Stimulated activated CD8-positive, alpha-beta memory T cell treated with anti-CD3 and anti-CD28 coated beads, Interleukin-4, amount 100 ng/mL, for 1 hour (primary cell): ENCODE measurements around the gene PPM1B.
A peak's percentile ranks its signal among the peaks of the same experiment; 100 is the strongest.
"Not testable (repeated sequence)": the region's sequence is repeated elsewhere in the genome, so short reads cannot be mapped to it uniquely, and the experiment has no call there.

Experiments
- DNase-seq, 2 donors: peaks; one replicate each; pipeline ENCODE4 v3.0.0-alpha.2; 2020; ENCODE audit warnings: low read depth in 2 of 2, low spot score in 1 of 2

Gene PPM1B

DNA sequence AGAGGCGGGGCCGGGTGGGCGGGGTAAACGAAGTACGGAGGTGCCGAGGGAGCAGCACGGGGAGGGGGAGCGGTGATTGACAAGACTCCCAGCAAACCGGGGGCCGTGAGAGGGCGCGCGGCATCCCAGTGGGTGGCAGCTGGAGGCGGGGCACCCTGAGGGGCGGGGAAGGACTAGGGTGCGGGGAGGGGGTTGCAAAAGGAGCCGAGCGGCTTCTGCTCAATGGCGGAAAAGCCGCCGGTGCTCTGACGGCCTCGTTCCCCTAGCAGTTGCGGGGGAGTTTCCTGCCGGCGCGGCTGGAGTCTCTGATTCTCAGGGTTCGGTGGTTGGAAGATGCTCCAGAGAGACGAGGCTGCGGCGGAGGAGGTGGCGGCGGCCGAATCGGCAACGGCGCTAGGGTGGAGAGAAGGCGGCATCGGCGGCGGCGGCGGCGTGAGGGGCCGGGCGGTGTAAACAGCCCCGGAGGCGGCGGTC lies at the start of gene PPM1B:
Gene PPM1B, plus strand, starts transcription at position 195 of the 474 bp plus-strand sequence. CDS start 32,325 bp downstream, outside the sequence.
- peak; percentile 99 for DNase-seq

DNA sequence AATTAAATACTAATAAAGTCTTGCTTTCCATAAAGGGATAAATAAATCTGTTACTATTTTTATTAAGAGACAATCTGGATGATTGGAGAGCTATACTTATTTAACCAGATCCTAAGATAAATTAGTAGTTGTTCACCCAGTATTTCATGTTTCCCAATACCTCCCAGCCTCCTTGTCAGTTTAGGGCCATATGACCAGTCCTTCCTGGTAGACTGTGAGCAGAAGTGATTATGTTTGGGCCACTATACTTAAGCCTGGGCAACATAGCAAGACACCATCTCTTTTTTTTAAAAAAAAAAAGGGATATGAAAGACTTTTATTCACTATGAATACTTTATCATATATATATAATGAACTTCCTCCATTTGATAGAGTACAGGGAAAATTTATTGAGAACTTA lies 48.8 kb upstream of the PPM1B start:
- DNase-seq = no peak

DNA sequence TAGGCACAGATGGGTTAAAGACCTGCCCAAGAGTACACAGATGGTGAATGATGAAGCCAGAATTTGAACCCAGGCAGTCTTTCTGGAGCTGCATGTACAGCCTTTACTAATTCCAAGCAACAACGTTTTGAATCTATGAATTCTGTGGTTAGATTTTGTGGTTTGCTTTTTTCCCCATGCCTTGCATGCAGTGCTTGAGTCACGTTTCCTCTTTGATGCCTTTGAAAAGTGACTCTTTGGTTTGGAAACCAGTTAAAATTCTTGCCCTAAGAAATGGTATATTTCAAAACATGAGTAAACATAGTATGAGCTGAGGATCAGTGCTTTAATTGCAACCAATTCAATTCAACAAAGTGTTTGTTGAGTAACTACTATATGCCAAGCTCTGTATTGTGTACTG lies 48.2 kb upstream of the PPM1B start:
- no peak for DNase-seq

DNA sequence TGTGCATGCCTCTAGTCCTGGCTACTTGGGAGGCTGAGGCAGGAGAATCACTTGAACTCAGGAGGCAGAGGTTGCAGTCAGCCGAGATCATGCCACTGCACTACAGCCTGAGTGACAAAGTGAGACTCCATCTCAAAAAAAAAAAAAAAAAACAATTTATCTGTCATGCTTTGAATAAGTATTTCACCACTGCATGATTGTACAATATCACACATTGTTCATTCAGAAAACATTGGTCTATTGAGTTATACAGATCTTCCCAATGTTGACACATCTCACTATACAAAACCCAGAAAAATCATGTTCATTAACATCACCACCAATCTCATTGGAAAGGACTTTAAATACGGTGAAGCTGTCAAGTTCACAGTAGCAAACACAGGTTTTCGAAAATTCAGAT lies 46.8 kb upstream of the PPM1B start:
- DNase-seq = no peak

DNA sequence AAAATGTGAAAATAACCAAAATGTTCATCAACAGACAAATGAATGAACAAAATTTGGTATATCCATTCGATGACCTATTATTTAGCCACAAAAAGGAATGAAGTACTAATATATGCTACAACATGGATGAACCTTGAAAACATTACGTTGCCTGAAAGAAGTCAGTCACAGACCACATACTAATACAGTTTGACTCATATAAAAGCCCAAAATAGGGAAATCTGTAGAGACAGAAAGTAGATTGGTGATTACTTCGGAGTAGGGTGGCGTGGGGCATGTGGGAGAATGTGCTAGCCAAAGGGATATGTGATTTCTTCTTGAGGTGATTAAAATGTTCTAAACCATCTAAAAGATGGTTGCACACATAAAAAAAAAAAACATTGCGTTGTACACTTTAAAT lies 44.2 kb upstream of the PPM1B start:
- no peak for DNase-seq

DNA sequence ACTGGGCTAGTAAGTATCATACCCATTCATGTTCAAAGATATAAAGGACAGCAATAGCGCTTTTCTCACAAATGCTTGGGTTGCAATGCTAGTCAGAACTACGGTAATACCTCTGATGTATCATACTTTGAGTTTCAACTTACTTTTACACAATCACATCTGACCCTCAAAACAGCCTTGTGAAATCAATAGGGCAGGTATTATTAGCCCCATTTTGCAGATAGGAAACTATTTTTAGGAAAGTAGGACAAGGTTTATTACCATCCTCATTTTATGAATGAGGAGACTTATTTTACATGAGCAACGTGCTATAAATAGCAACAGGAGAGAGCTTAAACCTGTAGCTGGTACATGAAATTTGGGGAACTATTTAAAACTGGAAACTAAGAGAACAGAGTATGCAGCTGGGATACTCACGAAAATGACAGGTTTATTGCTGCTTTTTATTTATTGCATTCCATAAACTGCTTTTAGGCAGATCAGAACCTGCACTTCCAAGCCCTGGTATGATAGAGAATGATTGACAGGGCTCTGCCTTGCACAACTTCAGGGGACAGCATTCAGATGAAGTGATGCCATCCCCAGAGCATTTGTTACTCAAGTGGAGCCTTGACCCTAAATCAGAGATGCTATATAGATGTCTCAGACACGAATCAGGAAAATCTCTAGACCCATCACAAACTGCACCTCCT lies 42.4 kb upstream of the PPM1B start:
- no peak for DNase-seq

DNA sequence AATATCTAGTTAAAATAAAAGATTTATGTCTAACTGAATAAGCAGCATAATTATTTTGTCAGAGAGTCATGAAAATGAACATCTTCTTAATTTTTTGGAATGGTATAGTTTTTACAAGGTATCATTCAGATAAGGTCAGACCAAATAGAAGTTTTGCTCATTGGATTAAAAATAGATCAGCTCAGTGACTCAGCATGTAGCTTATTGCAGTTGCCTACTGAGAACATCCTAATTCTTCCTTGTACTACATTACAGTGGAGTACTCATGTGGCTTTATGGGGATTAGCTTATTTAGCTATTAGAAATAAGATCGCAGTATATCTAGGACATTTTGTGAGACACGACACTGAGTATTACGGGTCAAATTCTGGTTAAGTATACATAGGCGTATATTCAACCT lies 38.2 kb upstream of the PPM1B start:
- no peak for DNase-seq

DNA sequence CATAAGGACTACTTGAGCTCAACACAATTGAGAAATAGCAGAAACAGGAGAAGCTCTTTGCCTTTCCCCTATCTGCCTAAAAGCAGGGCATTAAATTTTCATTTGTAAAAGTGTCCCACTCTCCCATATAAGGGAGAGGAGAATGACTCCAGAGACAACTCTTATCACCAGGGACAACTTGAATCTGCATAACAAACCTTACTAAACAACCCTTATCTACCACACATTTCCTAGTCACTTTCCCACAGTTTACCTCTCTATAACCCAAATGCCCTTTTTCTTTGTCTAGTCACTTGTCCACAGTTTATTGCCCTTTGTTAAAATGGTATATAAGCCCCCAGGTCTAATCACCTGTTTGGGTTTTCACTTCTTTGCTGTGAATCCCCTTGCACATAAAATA lies 37.5 kb upstream of the PPM1B start:
- no peak for DNase-seq

DNA sequence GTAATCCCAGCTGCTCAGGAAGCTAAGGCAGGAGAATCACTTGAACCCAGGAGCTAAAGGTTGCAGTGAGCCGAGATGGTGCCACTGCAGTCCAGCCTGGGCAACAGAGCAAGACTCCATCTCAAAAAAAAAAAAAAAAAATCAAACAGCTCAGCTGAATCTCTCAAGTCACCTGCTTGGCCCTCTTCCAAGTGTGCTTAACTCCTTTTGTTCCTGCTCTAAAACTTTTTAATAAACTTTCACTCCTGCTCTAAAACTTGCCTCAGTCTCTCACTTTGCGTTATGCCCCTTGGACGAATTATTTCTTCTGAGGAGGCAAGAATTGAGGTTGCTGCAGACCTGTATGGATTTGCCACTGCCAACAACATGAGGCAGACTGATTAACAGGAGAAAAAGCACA lies 35.1 kb upstream of the PPM1B start:
- not testable (repeated sequence) for DNase-seq

DNA sequence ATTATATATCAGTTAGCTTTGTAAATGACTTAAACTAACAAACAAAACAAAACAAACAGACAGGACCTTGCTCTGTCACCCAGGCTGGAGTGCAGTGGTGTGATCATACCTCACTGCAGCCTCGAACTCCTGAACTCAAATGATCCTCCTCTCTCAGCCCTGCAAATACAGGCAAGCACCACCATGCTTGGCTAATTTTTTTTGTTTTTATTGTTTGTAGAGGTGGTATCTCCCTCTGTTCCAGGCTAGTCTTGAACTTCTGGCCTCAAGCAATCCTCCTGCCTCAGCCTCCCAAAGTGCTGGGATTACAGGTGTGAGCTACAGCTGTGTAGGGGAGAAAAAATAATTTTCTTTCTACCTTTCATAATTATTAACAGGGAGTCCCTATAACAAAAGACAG lies 33.8 kb upstream of the PPM1B start:
- DNase-seq = no peak

DNA sequence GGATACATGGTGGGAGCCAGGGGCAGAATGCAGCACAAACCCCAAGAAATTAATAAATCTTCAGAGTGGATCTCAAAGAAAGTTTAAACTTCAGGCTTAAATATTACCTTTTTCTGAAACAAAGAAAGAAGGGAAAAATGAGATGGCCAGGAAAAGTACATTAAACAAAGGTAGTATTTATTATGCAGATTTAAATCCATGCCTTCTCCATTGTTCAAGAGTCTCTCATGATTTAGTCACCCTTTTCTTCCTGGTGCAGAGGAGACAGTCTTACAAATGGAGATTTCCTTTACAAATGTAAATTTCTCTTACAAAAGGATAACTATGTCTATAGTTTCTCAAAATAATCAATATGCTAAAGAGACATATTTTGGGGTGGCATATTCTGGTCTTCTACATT lies 33.4 kb upstream of the PPM1B start:
- DNase-seq = no peak

DNA sequence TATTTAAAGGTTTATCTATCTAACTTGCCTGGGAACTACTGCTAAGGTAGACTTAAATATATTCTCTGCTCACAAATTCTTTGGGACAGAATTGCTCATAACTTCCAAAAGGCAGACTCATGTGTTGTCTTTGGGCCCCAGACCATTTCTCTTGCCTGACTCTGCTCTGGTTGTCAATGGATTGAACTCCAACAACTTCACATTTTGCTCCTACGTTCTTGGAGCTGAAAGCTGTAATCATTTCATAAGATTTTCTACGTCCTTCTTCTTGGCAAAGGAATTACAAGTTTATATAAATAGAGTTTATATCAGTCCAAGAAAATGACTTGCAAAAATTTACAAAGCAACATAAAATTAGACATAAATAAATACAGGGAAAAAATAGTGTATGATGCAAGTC lies 32.9 kb upstream of the PPM1B start:
- no peak for DNase-seq

DNA sequence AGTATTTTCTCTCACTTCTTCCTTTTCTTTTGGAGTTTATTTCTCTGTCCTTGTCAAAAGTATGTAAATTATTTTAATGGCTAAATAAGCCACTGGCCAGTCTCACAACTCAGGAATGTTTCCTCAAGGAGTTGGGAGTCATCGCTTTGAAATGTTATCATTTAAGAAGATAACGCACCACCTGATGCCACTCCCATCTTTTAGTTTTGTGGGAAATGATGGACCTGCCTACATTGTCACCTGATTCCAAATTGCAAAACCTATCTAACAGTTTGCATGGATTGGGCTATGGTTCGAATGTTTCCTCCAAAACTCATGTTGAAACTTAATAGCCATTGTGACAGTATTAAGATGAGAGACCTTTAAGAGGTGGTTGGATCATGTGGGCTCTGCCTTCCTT lies 32.4 kb upstream of the PPM1B start:
- no peak for DNase-seq

DNA sequence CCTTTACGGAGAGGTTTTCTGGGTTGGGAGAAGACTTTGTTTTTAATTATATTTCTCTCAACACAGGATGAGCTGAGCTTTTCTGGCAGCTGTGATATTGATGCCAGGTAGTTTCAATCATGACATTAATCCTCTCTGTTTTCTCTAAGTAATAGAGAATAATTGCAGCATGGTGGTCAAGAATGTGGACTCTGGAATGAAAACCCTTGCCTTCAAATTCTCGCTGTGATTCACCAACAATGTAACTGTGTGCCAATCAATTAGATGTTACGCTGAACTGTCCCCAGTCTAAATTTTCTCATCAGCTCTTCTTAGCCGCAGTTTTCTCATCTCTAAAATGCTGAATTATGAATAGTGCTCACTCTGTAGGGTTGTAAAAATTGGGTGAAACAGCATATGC lies 31.6 kb upstream of the PPM1B start:
- no peak for DNase-seq

DNA sequence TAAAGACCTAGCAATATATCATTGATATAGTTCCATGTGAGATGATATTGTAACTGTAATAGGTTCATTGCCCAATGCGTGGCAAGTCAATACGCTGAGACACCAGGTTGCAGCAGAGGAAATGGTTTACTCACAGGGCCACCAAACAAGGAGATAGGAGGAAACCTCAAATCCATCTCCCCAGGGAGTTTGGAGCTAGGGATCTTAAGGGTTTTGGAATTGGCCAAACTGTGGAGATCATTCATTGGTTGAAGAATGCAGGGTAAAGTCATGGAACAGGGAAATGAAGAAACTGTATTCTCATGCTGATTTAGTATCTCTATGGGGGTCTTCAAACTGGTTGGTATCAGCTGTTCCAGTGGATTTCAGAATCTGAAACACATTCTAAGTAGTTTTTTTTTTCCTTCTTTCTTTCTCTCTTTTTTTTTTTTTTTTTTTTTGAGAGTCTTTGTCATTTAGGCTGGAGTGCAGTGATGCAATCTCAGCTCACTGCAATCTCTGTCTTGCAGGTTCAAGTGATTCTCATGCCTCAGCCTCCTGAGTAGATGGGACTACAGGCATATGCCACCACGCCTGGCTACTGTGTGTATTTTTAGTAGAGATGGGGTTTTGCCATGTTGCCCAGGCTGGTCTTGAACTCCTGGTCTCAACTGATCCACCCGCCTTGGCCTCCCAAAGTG lies 30.7 kb upstream of the PPM1B start:
- DNase-seq = no peak

DNA sequence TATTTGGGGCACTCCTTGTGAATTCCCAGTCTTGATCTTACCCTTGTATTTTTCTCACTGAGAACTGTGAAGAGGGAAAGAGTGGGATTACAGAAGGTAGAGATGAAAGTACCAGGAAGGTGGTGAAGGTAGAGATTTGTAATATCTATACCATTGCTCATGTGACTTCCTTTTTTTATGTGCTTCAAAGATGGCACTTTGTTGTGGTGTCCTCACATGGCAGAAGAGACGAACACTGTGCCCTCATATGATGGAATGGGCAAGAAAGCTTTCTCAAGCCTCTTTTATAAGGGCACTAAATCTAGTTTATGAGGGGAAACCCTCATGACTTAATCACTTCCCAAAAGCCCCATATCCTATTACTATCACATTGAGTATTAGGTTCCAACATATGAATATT lies 28.9 kb upstream of the PPM1B start:
- no peak for DNase-seq

DNA sequence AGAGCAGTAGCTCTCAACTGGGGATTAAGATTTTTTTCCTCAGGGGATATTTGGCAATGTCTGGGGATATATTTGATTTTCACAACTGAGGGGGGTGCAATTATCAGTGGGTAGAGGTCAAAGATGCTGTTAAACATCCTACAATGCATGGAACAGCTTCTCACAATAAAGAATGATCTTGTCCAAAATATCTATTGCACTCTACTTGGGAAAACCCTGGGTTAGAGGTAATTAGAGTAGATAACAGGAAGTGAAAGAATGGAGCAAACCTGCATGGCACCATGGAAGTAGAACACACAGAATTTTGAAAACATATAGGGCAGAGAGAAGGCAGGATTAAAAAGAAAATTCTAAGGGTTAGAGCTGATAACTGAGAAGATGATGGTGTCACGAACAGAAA lies 26.4 kb upstream of the PPM1B start:
- DNase-seq = no peak

DNA sequence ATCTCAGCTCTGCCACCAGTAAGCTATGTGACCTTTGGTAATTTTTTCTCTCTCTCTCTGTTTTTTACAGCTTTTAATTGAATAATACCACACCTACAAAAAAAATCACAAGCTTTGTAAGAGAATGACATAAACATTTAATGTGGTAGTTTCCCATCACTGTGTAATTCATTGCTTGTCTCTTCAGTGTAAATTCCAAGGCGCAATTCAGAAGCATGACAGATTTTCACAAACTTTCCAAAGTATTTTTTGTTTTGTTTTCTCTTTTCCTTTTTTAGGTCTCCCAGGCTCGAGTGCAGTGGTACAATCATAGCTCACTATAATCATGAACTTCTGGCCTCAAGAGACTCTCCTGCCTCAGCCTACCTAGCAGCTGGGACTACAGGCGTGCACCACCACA lies 25.0 kb upstream of the PPM1B start:
- DNase-seq = no peak

DNA sequence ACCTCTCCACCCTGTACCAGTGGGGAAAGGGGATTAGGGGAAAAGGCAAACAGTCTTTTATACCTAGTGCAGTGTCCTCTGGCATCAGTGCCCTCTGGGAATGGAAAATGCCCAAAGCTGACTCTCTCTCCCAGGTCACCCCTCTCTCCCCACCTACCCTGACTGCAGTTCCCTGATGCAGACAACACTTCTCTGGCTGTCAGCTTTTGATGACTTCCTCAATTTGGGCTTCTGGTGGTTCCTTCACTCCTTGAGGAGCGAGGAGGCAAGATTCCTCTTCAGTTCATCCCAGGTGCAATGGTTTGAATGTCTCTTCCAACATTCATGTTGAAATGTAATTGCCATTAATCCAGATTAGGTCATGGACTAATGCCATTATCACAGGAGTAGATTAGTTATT lies 19.7 kb upstream of the PPM1B start:
- no peak for DNase-seq

DNA sequence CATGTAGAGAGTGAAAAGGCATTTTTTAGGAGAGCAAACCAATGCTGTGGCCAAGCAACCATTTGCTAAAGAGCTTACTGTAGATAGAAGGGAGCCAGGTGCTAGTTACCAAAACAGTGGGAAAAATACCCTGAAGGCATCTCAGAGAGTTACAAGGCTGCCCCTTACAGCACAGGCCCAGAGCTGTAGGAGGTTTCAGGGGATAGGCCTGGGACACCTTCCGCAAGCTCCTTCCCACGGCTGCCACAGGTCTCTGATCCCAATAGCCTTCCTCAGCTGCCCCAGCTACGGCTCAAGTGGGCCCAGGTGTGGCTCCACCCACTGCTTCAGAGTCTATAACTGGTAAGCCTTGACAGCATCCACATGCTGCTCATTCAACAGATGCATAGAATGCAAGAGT lies 18.2 kb upstream of the PPM1B start:
- DNase-seq = no peak

DNA sequence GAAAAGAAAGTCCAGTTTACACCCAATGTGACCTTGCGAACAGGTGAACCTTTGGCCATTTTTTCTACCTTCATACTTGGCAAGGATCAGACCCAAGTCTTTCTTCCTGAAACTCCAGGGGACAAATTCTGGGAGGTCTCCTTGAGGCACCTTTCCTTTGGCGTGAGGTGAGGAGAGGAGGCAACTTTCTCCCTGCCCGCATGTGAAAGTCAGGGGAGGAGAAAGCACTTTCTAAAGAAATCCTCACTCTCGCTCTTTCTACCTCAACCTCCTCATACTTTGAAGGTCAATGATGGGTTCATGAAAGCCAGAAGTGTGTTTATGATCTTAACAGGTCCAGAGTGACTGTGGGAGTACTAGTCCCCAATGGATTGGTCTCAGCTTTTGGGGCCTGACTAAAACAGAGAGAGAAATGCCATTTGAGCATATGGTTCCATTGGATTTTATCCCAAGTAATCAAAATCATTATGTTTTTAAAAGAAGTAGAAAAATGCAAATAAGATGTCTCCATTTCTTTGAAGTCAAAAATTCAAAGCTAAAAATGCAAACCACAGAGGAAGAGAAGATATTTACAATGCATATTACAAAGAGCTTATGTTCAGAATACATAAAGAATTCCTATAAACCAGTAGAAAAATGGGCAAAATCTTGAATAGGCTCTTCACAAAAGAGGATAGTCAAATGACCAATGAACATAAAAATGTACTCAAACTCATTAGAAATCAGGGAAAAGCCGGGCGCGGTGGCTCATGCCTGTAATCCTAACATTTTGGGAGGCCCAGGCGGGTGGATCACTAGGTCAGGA lies 15.6 kb upstream of the PPM1B start:
- no peak for DNase-seq
